ENCODE data around the gene ACP2.

- no peak for TF ChIP-seq CTCF (conservative IDR thresholded peaks at IDR 0.05 in 1 of 2, IDR thresholded peaks at IDR 0.05 in 1 of 2; ENCODE audit: extremely low read depth in 1 of 2, insufficient read depth in 1 of 2, low read depth in 1 of 2, low read length in 2 of 2)
- no peak for TF ChIP-seq EZH2 (IDR thresholded peaks at IDR 0.05; ENCODE audit: borderline replicate concordance, low read length)
These were observed 41.2 kb downstream of the ACP2 start for GRCh38 chr11:47207459-47207858.
